GM12875 (cell line): ENCODE data around the gene VLDLR.
"Not testable (repeated sequence)": the region's sequence is repeated elsewhere in the genome, so short reads cannot be mapped to it uniquely, and the experiment has no call there.

Experiments used
- H3K4me3 ChIP-seq: one replicate; pipeline ENCODE4 v1.5.1; 2011; ENCODE audit warnings: low read depth, low read length, control low read depth
- TF ChIP-seq, protein P1 (sequence below): IDR thresholded peaks from 2 replicates; pipeline ENCODE4 v1.5.1; 2011; ENCODE audit warnings: low read depth, mild to moderate bottlenecking, control low read depth, inconsistent platforms, low read length, moderate library complexity, borderline replicate concordance; ENCODE audit not compliant: insufficient read depth

Gene VLDLR

DNA sequence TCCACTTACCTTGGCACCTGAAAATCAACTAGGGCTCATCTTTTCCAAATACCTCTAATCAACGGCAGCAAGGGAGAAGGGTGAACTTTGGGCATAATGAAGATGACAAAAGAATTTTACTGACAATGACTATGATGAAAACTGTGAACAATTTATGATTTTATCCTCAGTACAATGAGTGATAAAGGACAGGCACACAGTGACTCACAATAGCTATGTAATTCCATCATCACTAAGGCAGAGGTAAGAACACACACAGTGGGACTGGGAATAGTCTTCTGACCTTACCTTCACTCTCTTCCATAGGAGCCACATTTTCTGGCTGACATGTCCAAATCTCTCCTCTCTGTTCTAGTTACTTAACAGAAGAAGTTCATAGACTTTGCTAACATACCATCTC, 69.6 kb downstream of the VLDLR start:
- no peak overlapping the region for H3K4me3 ChIP-seq
- TF ChIP-seq, protein P1, sequence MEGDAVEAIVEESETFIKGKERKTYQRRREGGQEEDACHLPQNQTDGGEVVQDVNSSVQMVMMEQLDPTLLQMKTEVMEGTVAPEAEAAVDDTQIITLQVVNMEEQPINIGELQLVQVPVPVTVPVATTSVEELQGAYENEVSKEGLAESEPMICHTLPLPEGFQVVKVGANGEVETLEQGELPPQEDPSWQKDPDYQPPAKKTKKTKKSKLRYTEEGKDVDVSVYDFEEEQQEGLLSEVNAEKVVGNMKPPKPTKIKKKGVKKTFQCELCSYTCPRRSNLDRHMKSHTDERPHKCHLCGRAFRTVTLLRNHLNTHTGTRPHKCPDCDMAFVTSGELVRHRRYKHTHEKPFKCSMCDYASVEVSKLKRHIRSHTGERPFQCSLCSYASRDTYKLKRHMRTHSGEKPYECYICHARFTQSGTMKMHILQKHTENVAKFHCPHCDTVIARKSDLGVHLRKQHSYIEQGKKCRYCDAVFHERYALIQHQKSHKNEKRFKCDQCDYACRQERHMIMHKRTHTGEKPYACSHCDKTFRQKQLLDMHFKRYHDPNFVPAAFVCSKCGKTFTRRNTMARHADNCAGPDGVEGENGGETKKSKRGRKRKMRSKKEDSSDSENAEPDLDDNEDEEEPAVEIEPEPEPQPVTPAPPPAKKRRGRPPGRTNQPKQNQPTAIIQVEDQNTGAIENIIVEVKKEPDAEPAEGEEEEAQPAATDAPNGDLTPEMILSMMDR: no peak

GRCh38 chr9:2691626-2692025, 70.0 kb downstream of the VLDLR start:
- TF ChIP-seq, protein P1: no peak
- no peak overlapping the region for H3K4me3 ChIP-seq

- TF ChIP-seq, protein P1: no peak
- no peak overlapping the region for H3K4me3 ChIP-seq
Measured at GRCh38 chr9:2693056-2693455, 71.5 kb downstream of the VLDLR start.

DNA sequence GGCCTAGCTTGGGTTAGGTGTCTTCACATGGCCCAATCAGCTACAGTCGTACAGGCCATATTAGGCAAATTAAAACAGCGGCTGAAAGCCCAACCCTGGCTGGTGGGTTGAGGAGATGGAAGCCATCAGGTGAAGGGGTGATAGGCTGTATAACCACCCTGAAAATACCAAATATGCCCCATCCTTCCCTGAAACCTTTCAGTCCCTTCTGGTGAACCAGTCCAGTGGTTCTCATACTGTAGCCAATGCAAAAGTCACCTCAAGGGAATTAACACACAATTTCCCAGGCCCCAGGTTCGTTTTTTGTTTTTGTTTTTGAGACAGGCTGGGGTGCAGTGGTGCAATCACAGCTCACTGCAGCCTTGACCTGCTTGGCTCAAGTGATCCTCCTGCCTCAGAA, 75.9 kb downstream of the VLDLR start:
- TF ChIP-seq, protein P1: no peak
- no peak overlapping the region for H3K4me3 ChIP-seq

GRCh38 chr9:2700398-2700797, 78.8 kb downstream of the VLDLR start:
- TF ChIP-seq, protein P1: no peak
- H3K4me3 ChIP-seq: no peak overlapping the region

DNA sequence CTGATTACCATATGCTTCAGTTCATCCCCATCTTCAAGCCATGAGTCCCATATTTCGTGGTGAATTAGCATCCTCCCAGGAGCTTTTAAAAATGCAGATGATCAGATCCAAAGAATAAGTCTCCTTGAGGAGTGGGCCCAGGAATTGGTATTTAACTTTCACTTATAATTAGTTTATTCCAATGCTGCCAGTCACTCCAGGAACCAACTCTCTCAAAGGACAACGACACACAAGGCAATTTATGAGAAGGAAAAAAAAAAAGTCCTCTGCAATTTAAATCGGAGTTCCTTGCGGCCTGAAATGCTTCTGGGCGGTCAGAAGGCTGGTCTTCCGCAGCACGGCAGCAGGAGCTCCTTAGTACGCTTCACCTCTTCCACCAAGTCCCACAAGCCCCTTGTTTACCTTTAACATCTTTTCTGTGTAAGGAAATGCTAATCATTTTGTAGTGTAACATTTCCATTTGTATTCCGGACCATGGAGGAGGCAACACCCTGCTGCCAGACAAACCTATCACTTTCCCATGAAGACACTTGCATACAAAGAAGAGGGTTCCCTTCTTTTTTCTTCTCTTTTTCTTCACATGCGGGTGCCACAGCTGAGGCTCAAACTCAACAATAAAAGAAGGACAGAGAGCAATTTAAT, 79.4 kb downstream of the VLDLR start:
- TF ChIP-seq, protein P1: no peak
- H3K4me3 ChIP-seq: no peak overlapping the region

DNA sequence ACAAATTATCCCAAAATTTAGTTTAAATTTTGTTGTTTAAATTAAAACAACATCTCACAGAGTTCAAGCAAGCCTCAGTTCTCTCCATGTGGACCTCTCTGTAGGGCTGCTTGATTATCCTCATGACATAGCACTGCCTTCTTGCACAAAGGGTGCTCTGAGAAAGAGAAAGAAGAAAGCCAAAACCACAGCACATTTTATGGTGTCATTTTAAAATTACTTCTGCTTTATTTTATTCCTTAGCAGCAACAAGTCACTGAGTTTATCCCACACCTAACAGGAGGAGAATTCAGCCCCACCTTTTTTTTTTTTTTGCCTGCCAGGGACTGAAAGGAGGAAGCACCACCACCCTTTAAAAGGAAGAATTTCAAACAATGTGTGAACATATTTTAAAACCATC, 82.9 kb downstream of the VLDLR start:
- no peak overlapping the region for H3K4me3 ChIP-seq
- TF ChIP-seq, protein P1: no peak

DNA sequence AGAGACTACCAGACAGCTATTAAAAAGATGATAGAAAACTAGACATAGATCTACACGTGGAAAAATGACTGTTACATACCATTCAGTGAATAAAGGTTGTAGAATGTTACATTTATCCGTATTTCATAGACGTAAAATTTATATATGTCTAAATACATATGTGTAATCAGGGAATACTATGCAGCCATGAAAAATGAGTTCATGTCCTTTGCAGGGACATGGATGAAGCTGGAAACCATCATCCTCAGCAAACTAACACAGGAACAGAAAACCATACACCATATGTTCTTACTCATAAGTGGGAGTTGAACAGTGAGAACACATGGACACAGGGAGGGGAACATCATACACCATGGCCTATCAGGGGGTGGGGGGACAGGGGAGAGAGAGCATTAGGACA, 85.7 kb downstream of the VLDLR start:
- H3K4me3 ChIP-seq: not testable (repeated sequence)
